ENCODE results near the gene FGG. TPM values are rescaled to one million over a fixed set of nuclear protein-coding genes. Genes with fewer than 3 reads are reported as not detected.
"Not testable (repeated sequence)": the region's sequence is repeated elsewhere in the genome, so short reads cannot be mapped to it uniquely, and the experiment has no call there.

Gene FGG
- total RNA-seq, 4 donors from 2014 or later: not detected

DNA sequence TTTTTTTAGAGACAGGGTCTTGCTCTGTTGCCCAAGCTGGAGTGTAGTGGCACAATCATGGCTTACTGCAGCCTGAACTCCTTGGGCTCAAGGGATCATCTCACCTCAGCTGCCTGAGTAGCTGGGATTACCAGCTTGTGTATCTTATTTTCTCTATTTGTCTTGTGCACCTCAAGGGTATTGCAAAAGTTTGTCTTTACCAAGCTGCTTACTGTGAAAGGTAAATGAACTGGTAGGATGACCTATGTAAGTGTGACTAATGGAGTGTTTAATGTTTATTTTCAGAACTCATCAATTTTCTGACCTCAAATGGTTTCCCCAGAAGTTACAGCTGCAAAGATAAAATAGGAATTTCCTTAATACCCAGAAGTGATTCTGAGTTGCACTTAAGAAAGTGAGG is 16.6 kb downstream of the FGG start:
- intact Hi-C loops (cut with DNase I; ENCODE audit: low total_unique reads) (no loop called here), in situ Hi-C loops (cut with MboI; ENCODE audit: low pct_ligation_motif_present in 1 of 4, low pct_unique_long_range_greater_than_20kb in 1 of 4, low sequenced_read_pairs in 3 of 4) (no loop called here)
- TF ChIP-seq CTCF (IDR thresholded peaks at IDR 0.05) (no peak), EP300 (IDR thresholded peaks at IDR 0.05; ENCODE audit: low read depth) (no peak), POLR2A (IDR thresholded peaks at IDR 0.05) (no peak), POLR2AphosphoS5 (IDR thresholded peaks at IDR 0.05) (no peak)
- no peak for DNase-seq
- H3K36me3 ChIP-seq: no peaks in the 10 kb centered on the region
- no peak overlapping the region for H3K27ac ChIP-seq
- H3K4me1 ChIP-seq: peaks cover 0 to 5% (median 0%) of the 10 kb centered on the region in 4 donors
- no peaks in the 10 kb centered on the region for H3K27me3 ChIP-seq
- no peak overlapping the region for H3K4me3 ChIP-seq
- H3K9me3 ChIP-seq: no peaks in the 10 kb centered on the region

DNA sequence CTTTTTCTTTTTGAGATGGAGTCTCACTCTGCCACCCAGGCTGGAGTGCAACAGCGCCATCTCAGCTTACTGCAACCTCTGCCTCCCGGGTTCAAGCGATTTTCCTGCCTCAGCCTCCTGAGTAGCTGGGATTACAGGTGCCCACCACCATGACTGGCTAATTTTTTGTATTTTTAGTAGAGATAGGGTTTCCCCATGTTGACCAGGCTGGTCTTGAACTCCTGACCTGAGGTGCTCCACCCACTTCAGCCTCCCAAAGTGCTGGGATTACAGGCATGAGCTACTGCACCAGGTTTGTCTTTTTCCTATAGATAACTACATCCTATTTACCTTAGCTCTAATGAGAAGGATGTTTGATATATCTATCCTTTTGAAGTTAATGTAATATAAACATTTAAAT is 18.1 kb downstream of the FGG start:
- H3K36me3 ChIP-seq; in situ Hi-C loops (cut with MboI; ENCODE audit: low pct_ligation_motif_present in 1 of 4, low pct_unique_long_range_greater_than_20kb in 1 of 4, low sequenced_read_pairs in 3 of 4); H3K9me3 ChIP-seq; DNase-seq; H3K27me3 ChIP-seq; H3K4me1 ChIP-seq; intact Hi-C loops (cut with DNase I; ENCODE audit: low total_unique reads); H3K27ac ChIP-seq; H3K4me3 ChIP-seq: not testable (repeated sequence)
- 92 to 95% methylated on average over 3 of the region's 3 CpGs for WGBS, 2 donors (ENCODE audit: low coverage in 1 of 2)

GRCh38 chr4:154593868-154594267 is 18.6 kb downstream of the FGG start:
- H3K27me3 ChIP-seq: no peaks in the 10 kb centered on the region
- no peak for TF ChIP-seq POLR2AphosphoS5 (IDR thresholded peaks at IDR 0.05)
- no peak for TF ChIP-seq EP300 (IDR thresholded peaks at IDR 0.05; ENCODE audit: low read depth)
- TF ChIP-seq CTCF (IDR thresholded peaks at IDR 0.05): no peak
- no peak for TF ChIP-seq POLR2A (IDR thresholded peaks at IDR 0.05)
- peaks cover 0 to 6% (median 0%) of the 10 kb centered on the region in 4 donors for H3K4me1 ChIP-seq
- H3K9me3 ChIP-seq: no peaks in the 10 kb centered on the region
- intact Hi-C loops (cut with DNase I; ENCODE audit: low total_unique reads) (no loop called here), in situ Hi-C loops (cut with MboI; ENCODE audit: low pct_ligation_motif_present in 1 of 4, low pct_unique_long_range_greater_than_20kb in 1 of 4, low sequenced_read_pairs in 3 of 4) (no loop called here)
- no peak overlapping the region for H3K27ac ChIP-seq
- H3K4me3 ChIP-seq: no peak overlapping the region
- no peak for DNase-seq
- WGBS, 2 donors (ENCODE audit: low coverage in 1 of 2): 66 to 89% methylated on average over 2 of the region's 2 CpGs
- no peaks in the 10 kb centered on the region for H3K36me3 ChIP-seq

GRCh38 chr4:154591890-154592289 is 20.6 kb downstream of the FGG start:
- peaks cover 0 to 6% (median 0%) of the 10 kb centered on the region in 4 donors for H3K4me1 ChIP-seq
- H3K9me3 ChIP-seq: no peaks in the 10 kb centered on the region
- in situ Hi-C loops (cut with MboI; ENCODE audit: low pct_ligation_motif_present in 1 of 4, low pct_unique_long_range_greater_than_20kb in 1 of 4, low sequenced_read_pairs in 3 of 4): no loop called here
- H3K4me3 ChIP-seq: no peak overlapping the region
- no peak overlapping the region for H3K27ac ChIP-seq
- H3K27me3 ChIP-seq: no peaks in the 10 kb centered on the region
- 68 to 71% methylated on average over 2 to 3 of the region's 3 CpGs for WGBS, 2 donors (ENCODE audit: low coverage in 1 of 2)
- DNase-seq: no peak
- no peaks in the 10 kb centered on the region for H3K36me3 ChIP-seq
- TF ChIP-seq POLR2A (IDR thresholded peaks at IDR 0.05) (no peak), POLR2AphosphoS5 (IDR thresholded peaks at IDR 0.05) (no peak), CTCF (IDR thresholded peaks at IDR 0.05) (no peak), EP300 (IDR thresholded peaks at IDR 0.05; ENCODE audit: low read depth) (no peak)
- intact Hi-C loops (cut with DNase I; ENCODE audit: low total_unique reads): no loop called here

DNA sequence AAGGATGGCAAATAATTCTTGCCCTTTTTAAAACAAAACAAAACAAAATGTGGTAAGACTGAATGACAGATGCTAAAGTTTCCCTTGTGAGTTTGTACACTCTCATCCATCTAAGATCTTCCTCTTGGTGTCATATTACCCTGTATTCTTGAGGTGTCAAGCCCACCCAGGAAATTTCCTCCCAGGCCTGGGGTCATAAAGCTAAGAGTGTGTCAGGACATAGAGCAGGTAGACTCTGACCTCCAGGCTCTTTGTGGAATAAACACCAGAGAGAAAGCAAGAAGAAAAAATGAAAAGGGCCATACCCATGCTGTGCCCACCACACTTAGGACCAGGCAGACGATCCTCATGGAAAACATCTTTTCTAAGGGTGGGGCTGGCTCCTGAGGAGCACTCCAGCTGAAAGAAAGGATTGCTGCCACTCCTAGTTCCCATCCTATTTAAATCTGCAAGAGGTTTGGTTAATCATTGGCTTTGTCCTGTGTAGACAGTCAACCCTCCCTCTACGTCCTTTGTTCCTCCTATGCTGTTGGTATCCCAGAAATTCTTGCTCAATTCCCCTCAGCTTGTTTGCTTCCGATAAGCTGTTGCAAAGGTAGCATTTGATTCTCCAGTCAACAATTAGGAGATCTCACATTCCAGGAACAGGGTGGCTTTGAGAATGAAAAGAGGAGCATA is 22.0 kb downstream of the FGG start, which contains the start of gene FGA:
Gene FGA (minus strand): TSS at position 414 of the 678 bp plus-strand sequence. CDS start 55 bp downstream, at position 359.
- no peaks in the 10 kb centered on the region for H3K27me3 ChIP-seq
- no peak within 1 kb of the TSS for H3K4me3 ChIP-seq
- intact Hi-C loops (cut with DNase I; ENCODE audit: low total_unique reads) (no loop called here), in situ Hi-C loops (cut with MboI; ENCODE audit: low pct_ligation_motif_present in 1 of 4, low pct_unique_long_range_greater_than_20kb in 1 of 4, low sequenced_read_pairs in 3 of 4) (no loop called here)
- DNase-seq: peak; percentile 12
- no peak for TF ChIP-seq POLR2AphosphoS5 (IDR thresholded peaks at IDR 0.05)
- TF ChIP-seq EP300 (IDR thresholded peaks at IDR 0.05; ENCODE audit: low read depth): no peak
- no peak for TF ChIP-seq CTCF (IDR thresholded peaks at IDR 0.05)
- TF ChIP-seq POLR2A (IDR thresholded peaks at IDR 0.05): no peak
- H3K27ac ChIP-seq: no peak within 1 kb of the TSS
- H3K4me1 ChIP-seq: peaks cover 0 to 6% (median 0%) of the 10 kb centered on the region in 4 donors
- 44 to 55% methylated on average over 3 of the region's 3 CpGs for WGBS, 2 donors (ENCODE audit: low coverage in 1 of 2)
- no peaks in the 10 kb centered on the region for H3K9me3 ChIP-seq
- H3K36me3 ChIP-seq: no peaks in the 10 kb centered on the region

All from transverse colon (tissue), 4 donors.